H1 (cell line): ENCODE measurements around the gene ACP3. TPM values are rescaled to one million over a fixed set of nuclear protein-coding genes. Genes with fewer than 3 reads are reported as not detected.
A peak's percentile ranks its signal among the peaks of the same experiment; 100 is the strongest.

Source experiments
- CTCF ChIA-PET: fragments of 300-600 bp; sonication (Branson Sonifier 250); formaldehyde crosslinking; loops from one replicate; lab custom pipeline; 2021; ENCODE audit not compliant: partially characterized antibody; lab: Charles Lee
- POLR2A ChIA-PET: fragments of 300-600 bp; sonication (Branson Sonifier 250); formaldehyde crosslinking; loops from one replicate; lab custom pipeline; 2021; ENCODE audit warnings: inconsistent platforms; ENCODE audit not compliant: partially characterized antibody; lab: Charles Lee
- DNase-seq, 2 experiments: peaks; one replicate each; pipeline versions ENCODE4 v3.0.0 to v3.0.0-alpha.2; 2010 to 2022; ENCODE audit warnings: low spot score in 2 of 2, low read depth in 1 of 2, mixed read lengths in 1 of 2
- FAIRE-seq: peaks from 2 replicates; lab custom pipeline; 2011; peaks lifted over from hg19 to GRCh38; lab: Jason Lieb, UNC
- H2AFZ ChIP-seq: 2 replicates; pipeline ENCODE4 v1.8.1; 2012; ENCODE audit warnings: low read length, inconsistent platforms
- H2AK5ac ChIP-seq: 2 replicates; pipeline ENCODE4 v1.6.1; 2013; ENCODE audit warnings: low read depth, low read length
- H2BK120ac ChIP-seq: replicated peaks from 2 replicates; pipeline ENCODE3; 2013; ENCODE audit warnings: low read depth, low read length, inconsistent platforms
- H2BK12ac ChIP-seq: 2 replicates; pipeline ENCODE4 v1.6.1; 2013; ENCODE audit warnings: low read depth, low read length
- H2BK15ac ChIP-seq: 2 replicates; pipeline ENCODE4 v1.6.1; 2013; ENCODE audit warnings: low read length
- H2BK20ac ChIP-seq: 2 replicates; pipeline ENCODE4 v1.6.1; 2013; ENCODE audit warnings: low read length
- H2BK5ac ChIP-seq: 2 replicates; pipeline ENCODE4 v1.6.1; 2013; ENCODE audit warnings: low read depth, low read length
- H3K14ac ChIP-seq: 2 replicates; pipeline ENCODE4 v1.6.1; 2013; ENCODE audit warnings: inconsistent platforms; ENCODE audit not compliant: insufficient read length
- H3K18ac ChIP-seq: 2 replicates; pipeline ENCODE4 v1.6.1; 2013; ENCODE audit warnings: low read length; ENCODE audit errors: extremely low read depth
- H3K23ac ChIP-seq: 2 replicates; pipeline ENCODE4 v1.6.1; 2013; ENCODE audit warnings: inconsistent platforms; ENCODE audit not compliant: insufficient read length
- H3K23me2 ChIP-seq: 2 replicates; pipeline ENCODE4 v1.6.1; 2013; ENCODE audit warnings: low read depth, low read length
- H3K27ac ChIP-seq: 2 replicates; pipeline ENCODE4 v1.6.1; 2011; ENCODE audit warnings: low read depth, low read length, inconsistent platforms
- H3K27me3 ChIP-seq, 4 experiments: replicated peaks in 1 of 4; 1 replicate in 1 of 4; 2 replicates in 3 of 4; pipeline versions ENCODE4 v1.6.1 to v1.8.1; 2011 to 2013; ENCODE audit warnings: low read length in 3 of 4, mild to moderate bottlenecking in 3 of 4, inconsistent platforms in 2 of 4, mixed read lengths in 2 of 4, moderate library complexity in 1 of 4; ENCODE audit not compliant: control insufficient read depth in 3 of 4, insufficient read depth in 3 of 4; ENCODE audit errors: extremely low read depth in 1 of 4
- H3K36me3 ChIP-seq, 4 experiments: 2 replicates each; pipeline versions ENCODE4 v1.6.1 to v1.8.1; 2011 to 2013; ENCODE audit warnings: mild to moderate bottlenecking in 4 of 4, low read length in 3 of 4, moderate library complexity in 2 of 4, control low read depth in 1 of 4, inconsistent platforms in 1 of 4; ENCODE audit not compliant: insufficient read depth in 4 of 4, control insufficient read depth in 2 of 4
- H3K4ac ChIP-seq: replicated peaks from 2 replicates; pipeline ENCODE3; 2013; ENCODE audit warnings: low read length, low read depth, mixed read lengths, inconsistent platforms; ENCODE audit not compliant: insufficient read length
- H3K4me1 ChIP-seq, 4 experiments: replicated peaks in 1 of 4; 1 replicate in 1 of 4; 2 replicates in 3 of 4; pipeline versions ENCODE4 v1.6.1 to v1.8.1; 2011 to 2013; ENCODE audit warnings: low read length in 3 of 4, inconsistent platforms in 2 of 4, mixed read lengths in 1 of 4; ENCODE audit not compliant: insufficient read depth in 4 of 4, control insufficient read depth in 3 of 4
- H3K4me2 ChIP-seq, 2 experiments: 2 replicates each; pipeline versions ENCODE4 v1.6.1 to v1.8.1; 2011 to 2013; ENCODE audit warnings: low read depth in 2 of 2, low read length in 2 of 2, control low read depth in 1 of 2, inconsistent platforms in 1 of 2, mild to moderate bottlenecking in 1 of 2; ENCODE audit not compliant: insufficient read depth in 1 of 2
- H3K4me3 ChIP-seq, 4 experiments: fragments of 200-600, 300-600 bp in 1 of 4; sonication (generic), shearing (Covaris generic), sonication (Bioruptor Twin) in 1 of 4; 2 replicates each; pipeline versions ENCODE4 v1.5.1 to v1.8.1; 2011 to 2016; ENCODE audit warnings: low read length in 4 of 4, low read depth in 3 of 4, control low read depth in 2 of 4, inconsistent platforms in 2 of 4, mild to moderate bottlenecking in 2 of 4, mixed read lengths in 1 of 4, moderate library complexity in 1 of 4; ENCODE audit not compliant: insufficient read depth in 2 of 4; ENCODE audit errors: extremely low read depth in 1 of 4
- H3K56ac ChIP-seq: replicated peaks from 2 replicates; pipeline ENCODE3; 2013; ENCODE audit warnings: low read depth, mild to moderate bottlenecking, mixed read lengths, low read length, inconsistent platforms; ENCODE audit not compliant: insufficient read length
- H3K79me1 ChIP-seq: 2 replicates; pipeline ENCODE4 v1.6.1; 2013; ENCODE audit warnings: low read depth, low read length, control low read depth
- H3K79me2 ChIP-seq, 2 experiments: 2 replicates each; pipeline versions ENCODE4 v1.6.1 to v1.8.1; 2012 to 2013; ENCODE audit warnings: low read length in 2 of 2, mild to moderate bottlenecking in 2 of 2, inconsistent platforms in 1 of 2; ENCODE audit not compliant: insufficient read depth in 2 of 2, control insufficient read depth in 1 of 2
- H3K9ac ChIP-seq, 4 experiments: replicated peaks in 1 of 4; 1 replicate in 1 of 4; 2 replicates in 3 of 4; pipeline versions ENCODE4 v1.6.1 to v1.8.1; 2011 to 2013; ENCODE audit warnings: low read depth in 3 of 4, low read length in 3 of 4, control low read depth in 2 of 4, mild to moderate bottlenecking in 2 of 4, moderate library complexity in 2 of 4, inconsistent platforms in 1 of 4; ENCODE audit errors: extremely low read depth in 1 of 4
- H3K9me3 ChIP-seq, 2 experiments: 2 replicates each; pipeline versions ENCODE4 v1.6.1 to v1.8.1; 2012 to 2013; ENCODE audit warnings: mild to moderate bottlenecking in 2 of 2, moderate library complexity in 2 of 2, control low read depth in 1 of 2, inconsistent platforms in 1 of 2, low read depth in 1 of 2, low read length in 1 of 2, mixed read lengths in 1 of 2; ENCODE audit not compliant: insufficient read depth in 2 of 2
- H4K20me1 ChIP-seq, 2 experiments: replicated peaks in 1 of 2; 2 replicates each; pipeline versions ENCODE3 to v1.8.1; 2011 to 2013; ENCODE audit warnings: inconsistent platforms in 2 of 2, low read length in 2 of 2, mild to moderate bottlenecking in 1 of 2; ENCODE audit not compliant: insufficient read depth in 2 of 2, control insufficient read depth in 1 of 2
- H4K5ac ChIP-seq: 2 replicates; pipeline ENCODE4 v1.6.1; 2013; ENCODE audit warnings: low read length, low read depth, mixed read lengths, inconsistent platforms; ENCODE audit not compliant: insufficient read length
- H4K8ac ChIP-seq: 2 replicates; pipeline ENCODE4 v1.8.0; 2013; ENCODE audit warnings: mild to moderate bottlenecking, moderate library complexity, low read length, inconsistent platforms; ENCODE audit not compliant: insufficient read depth; ENCODE audit errors: extremely low read depth
- H4K91ac ChIP-seq: replicated peaks from 2 replicates; pipeline ENCODE3; 2013; ENCODE audit warnings: low read length, mixed read lengths, inconsistent platforms; ENCODE audit not compliant: insufficient read length
- ASH2L ChIP-seq: fragments of 200-600, 300-600 bp; sonication (generic); IDR thresholded peaks from one replicate; pipeline ENCODE4 v1.7.1; 2017; ENCODE audit warnings: low read length
- CHD1 ChIP-seq: IDR thresholded peaks from 2 replicates; pipeline ENCODE4 v1.6.1; 2012; ENCODE audit warnings: low read depth, low read length, improper control_type of control experiment
- GABPA ChIP-seq: IDR thresholded peaks from 2 replicates; pipeline ENCODE4 v1.6.1; 2011; ENCODE audit warnings: mild to moderate bottlenecking, low read length, moderate library complexity, borderline replicate concordance; ENCODE audit not compliant: insufficient read depth
- SRF ChIP-seq: IDR thresholded peaks from 2 replicates; pipeline ENCODE4 v1.6.1; 2011; ENCODE audit warnings: mild to moderate bottlenecking, low read depth, low read length, moderate library complexity
- polyA plus RNA-seq, 7 experiments: library from polyadenylated mRNA; depleted of rRNA in 3 of 7; stranded (reverse) in 5 of 7; unstranded in 2 of 7; fragments of >200 nt in 5 of 7; fragments of 200-250 nt in 2 of 7; gene quantifications; 1 replicate in 5 of 7; 2 replicates in 1 of 7; 4 replicates in 1 of 7; pipeline versions ENCODE4 v1.2.1 to v1.2.3, GENCODE V29; 2011 to 2013; ENCODE audit warnings: missing spikeins in 2 of 7, mixed read lengths in 2 of 7
- total RNA-seq: library from RNA; stranded (reverse); fragmentation: NEBNext Ultra II Directional; extraction: Animal tissue kit (Norgen Biotek cat#: 25700); gene quantifications from 2 replicates; pipeline ENCODE4 v1.2.1, GENCODE V29; 2021

Gene ACP3
- total and polyA plus RNA-seq, 2 of the 8 experiments (the other 6 are each of a cell fraction or from before 2014, with no cell fraction given) = 1.2 to 1.4 TPM

DNA sequence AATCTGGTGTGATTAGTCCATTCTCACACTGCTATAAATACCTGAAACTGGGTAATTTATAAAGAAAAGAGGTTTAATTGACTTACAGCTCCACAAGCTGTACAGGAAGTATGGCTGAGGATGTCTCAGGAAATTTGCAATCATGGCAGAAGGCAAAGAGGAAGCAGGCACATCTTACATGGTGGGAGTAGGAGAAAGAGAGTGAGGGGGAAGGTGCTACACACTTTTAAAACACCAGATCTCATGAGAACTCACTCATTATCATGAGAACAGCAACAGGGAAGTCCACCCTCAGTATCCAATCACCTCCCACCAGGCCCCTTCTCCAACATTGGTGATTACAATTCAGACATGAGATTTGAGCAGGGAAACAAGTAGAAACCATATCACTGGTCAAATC, 24.0 kb upstream of the ACP3 start:
- Histone ChIP-seq H2AFZ (peak overlapping the region; percentile 31; the same call in 1 of the 2 replicates), H4K8ac (no peak overlapping the region), H3K4ac (no peak overlapping the region), H3K4me1 (no peaks in the 10 kb centered on the region), H3K18ac (no peak overlapping the region), H3K27ac (no peak overlapping the region), H2BK20ac (no peak overlapping the region), H3K23me2 (no peaks in the 10 kb centered on the region), H4K5ac (no peak overlapping the region), H2BK12ac (no peak overlapping the region), H4K20me1 (no peaks in the 10 kb centered on the region), H3K14ac (no peak overlapping the region), H3K9ac (no peak overlapping the region), H3K27me3 (no peaks in the 10 kb centered on the region), H3K4me3 (no peak overlapping the region), H2BK5ac (no peak overlapping the region), H3K4me2 (no peak overlapping the region), H2AK5ac (no peak overlapping the region), H3K79me2 (no peaks in the 10 kb centered on the region), H3K23ac (no peak overlapping the region), H4K91ac (no peak overlapping the region), H2BK120ac (no peak overlapping the region), H3K36me3 (no peaks in the 10 kb centered on the region), H3K9me3 (peaks cover 3 to 4% of the 10 kb centered on the region in 2 experiments; a peak in 2 of 4 replicates), H3K79me1 (no peaks in the 10 kb centered on the region), H3K56ac (no peak overlapping the region), H2BK15ac (no peak overlapping the region)
- POLR2A ChIA-PET = no interaction called here
- TF ChIP-seq CHD1 = no peak
- TF ChIP-seq GABPA = no peak
- TF ChIP-seq SRF = no peak
- no peak for TF ChIP-seq ASH2L
- CTCF ChIA-PET = interaction anchor here (0.6 to 1.1 kb wide), 4 partner anchors 8 to 145 kb away, joined by 3 read pairs; no protein-coding TSS in a partner anchor
- DNase-seq (no peak), FAIRE-seq (no peak)
